Fibroblast of pulmonary artery (primary cell): ENCODE measurements around the gene MAL.

Experiments used
- DNase-seq: peaks from one replicate; pipeline ENCODE4 v3.0.0-alpha.2; 2010; ENCODE audit warnings: low read depth
- H3K4me3 ChIP-seq: replicated peaks from 2 replicates; pipeline ENCODE4 v1.5.1; 2011; ENCODE audit warnings: low read depth, mild to moderate bottlenecking, control low read depth, low read length, moderate library complexity
- CTCF ChIP-seq: IDR thresholded peaks from 2 replicates; pipeline ENCODE4 v1.5.1; 2011; ENCODE audit warnings: mild to moderate bottlenecking, control low read depth, low read length, inconsistent platforms; ENCODE audit errors: missing control alignments

The MAL gene

GRCh38 chr2:95004287-95004686 is 21.2 kb upstream of the MAL start:
- no peak for DNase-seq
- TF ChIP-seq CTCF, result no peak
- H3K4me3 ChIP-seq, result no peak overlapping the region

DNA sequence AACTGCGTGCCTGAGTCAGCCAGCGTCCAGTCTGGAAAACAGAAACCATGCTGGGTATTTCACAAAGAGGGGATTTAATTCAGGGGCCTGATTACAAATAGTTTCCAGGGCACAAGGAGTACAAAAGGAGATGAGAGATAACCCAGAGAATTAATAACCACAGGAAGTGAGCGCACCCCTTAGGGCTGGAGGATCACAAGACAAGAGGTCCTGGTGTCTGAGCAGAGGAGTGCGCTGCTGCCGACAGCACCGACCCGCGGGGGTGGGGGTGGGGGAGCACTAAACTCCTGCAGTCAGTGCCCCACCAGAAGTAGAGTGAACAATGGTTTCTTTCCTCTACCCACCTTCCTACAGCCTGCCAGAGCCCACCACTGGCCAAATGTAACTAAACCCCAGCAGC is 20.8 kb upstream of the MAL start:
- no peak for TF ChIP-seq CTCF
- DNase-seq, result no peak
- H3K4me3 ChIP-seq, result no peak overlapping the region

DNA sequence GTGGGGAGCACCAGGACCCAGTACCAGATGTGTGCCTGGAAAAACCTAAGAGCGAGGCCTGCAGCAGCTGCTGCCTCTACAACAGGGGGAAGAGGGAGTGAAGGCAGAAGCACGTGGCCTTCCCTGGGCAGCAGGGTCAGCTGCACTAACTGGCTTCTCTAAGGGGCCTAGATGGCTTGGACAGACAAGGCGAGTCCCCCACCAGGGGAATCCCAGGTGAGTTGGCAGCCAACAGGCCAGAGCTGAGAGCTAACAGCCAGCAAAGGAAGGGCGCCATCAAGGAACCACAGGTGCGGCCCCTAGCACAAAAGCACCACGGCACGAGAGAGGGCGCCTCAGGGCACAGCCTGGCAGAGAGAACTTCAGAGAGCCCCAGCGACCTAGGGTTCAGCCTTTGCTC is 19.8 kb upstream of the MAL start:
- DNase-seq, result no peak
- no peak for TF ChIP-seq CTCF
- H3K4me3 ChIP-seq, result no peak overlapping the region

DNA sequence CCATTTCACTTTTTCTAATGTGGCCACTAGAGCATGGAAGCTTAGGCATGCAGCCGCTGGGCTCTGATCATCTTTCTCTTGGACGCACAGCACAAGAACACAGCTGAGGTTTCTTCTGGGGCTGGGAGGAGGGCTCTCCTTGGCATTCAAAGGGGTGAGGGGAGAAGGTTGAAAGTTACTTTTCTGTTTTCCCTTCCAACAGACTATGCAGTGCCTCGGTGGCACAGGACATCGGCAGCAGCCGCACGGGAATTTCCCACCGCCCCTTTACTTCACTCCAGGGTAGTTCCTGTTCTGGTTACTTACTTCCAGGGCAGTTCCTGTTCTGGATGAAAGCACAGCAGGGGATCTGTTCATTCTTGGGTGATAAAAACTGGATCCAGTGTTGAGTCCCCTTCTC is 18.9 kb upstream of the MAL start:
- H3K4me3 ChIP-seq, result no peak overlapping the region
- DNase-seq, result no peak
- no peak for TF ChIP-seq CTCF

DNA sequence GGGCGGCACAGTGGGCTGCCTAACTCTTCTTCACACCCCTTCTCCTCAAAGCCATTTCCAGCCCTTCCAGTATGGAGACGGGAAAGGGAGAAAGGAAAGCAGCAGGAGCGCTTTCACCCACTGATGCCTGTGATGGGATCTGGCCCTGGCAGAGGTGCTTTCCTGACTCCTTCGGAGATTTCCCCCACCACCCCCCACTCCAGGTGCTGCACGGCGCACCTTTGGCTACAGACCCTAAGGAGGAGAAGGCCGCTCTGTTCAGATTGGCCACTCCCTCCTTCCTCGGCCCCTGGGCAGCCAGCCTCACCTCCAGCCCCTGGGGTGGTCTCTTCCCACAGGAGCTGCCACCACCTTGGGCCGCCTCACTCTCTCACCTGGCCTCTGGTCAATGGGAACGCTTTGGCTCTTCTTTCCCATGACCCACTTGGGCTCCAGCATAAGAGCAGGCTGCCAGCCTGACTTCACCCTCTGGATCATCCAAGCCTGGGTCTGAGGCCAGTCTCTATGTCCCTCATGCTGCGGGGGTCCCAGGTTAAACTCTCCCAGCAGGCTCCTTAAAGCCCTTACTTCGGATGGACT is 18.4 kb upstream of the MAL start:
- no peak for DNase-seq
- no peak for TF ChIP-seq CTCF
- no peak overlapping the region for H3K4me3 ChIP-seq

DNA sequence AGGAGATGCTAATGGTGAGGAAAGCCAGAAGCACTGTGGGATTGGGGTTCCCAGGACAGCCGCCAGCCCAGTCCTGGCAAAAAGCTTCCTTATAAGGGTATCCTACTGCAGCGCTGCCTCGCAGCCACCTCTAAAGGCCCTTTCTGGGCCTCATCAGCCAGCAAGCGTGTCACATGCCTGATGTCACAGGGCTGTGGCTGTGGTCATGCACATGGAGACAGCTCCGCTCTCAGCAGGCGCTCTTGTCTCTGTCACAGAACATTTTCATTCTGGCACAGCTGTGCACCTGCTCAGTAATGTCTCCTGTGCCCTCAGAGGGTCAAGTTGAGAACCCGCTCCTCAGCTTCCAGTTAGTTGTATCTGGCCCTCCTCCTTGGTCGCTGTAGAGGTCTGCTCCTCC is 17.7 kb upstream of the MAL start:
- no peak for DNase-seq
- no peak overlapping the region for H3K4me3 ChIP-seq
- TF ChIP-seq CTCF, result no peak

GRCh38 chr2:95008306-95008705 is 17.2 kb upstream of the MAL start:
- TF ChIP-seq CTCF, result no peak
- DNase-seq, result no peak
- no peak overlapping the region for H3K4me3 ChIP-seq
